Vagina (tissue), 2 donors: Measurements from ENCODE around the gene EEF1A2. TPM values are rescaled to one million over a fixed set of nuclear protein-coding genes. Genes with fewer than 3 reads are reported as not detected.

Experiments used
- DNase-seq, 2 donors: peaks; one replicate each; pipeline ENCODE4 v3.0.0-alpha.2; 2017; ENCODE audit errors: extremely low spot score in 2 of 2
- H3K27ac ChIP-seq: fragments of 200-600 bp; sonication (generic); one replicate; pipeline ENCODE4 v1.5.1; 2019
- H3K27me3 ChIP-seq: fragments of 200-600 bp; sonication (generic); one replicate; pipeline ENCODE4 v1.5.1; 2019
- H3K36me3 ChIP-seq, 2 donors: fragments of 200-600 bp; sonication (generic); one replicate each; pipeline ENCODE4 v1.5.1; 2017 to 2019
- H3K4me1 ChIP-seq: fragments of 200-600 bp; sonication (generic); one replicate; pipeline ENCODE4 v1.5.1; 2019
- H3K4me3 ChIP-seq, 2 donors: fragments of 200-600 bp; sonication (generic); 1 replicate in 1 of 2; 2 replicates in 1 of 2; pipeline ENCODE4 v1.5.1; 2016 to 2019
- H3K9me3 ChIP-seq: fragments of 200-600 bp; sonication (generic); one replicate; pipeline ENCODE4 v1.5.1; 2019
- POLR2A ChIP-seq, 2 donors: fragments of 450-650 bp; IDR thresholded peaks; one replicate each; pipeline ENCODE4 v1.6.1; 2017; ENCODE audit warnings: antibody characterized with exemption in 2 of 2, mild to moderate bottlenecking in 2 of 2, moderate library complexity in 2 of 2
- POLR2AphosphoS5 ChIP-seq, 2 donors: sonication (generic); formaldehyde crosslinking; IDR thresholded peaks; one replicate each; pipeline ENCODE4 v1.9.0; 2017; ENCODE audit warnings: antibody characterized with exemption in 2 of 2, mild to moderate bottlenecking in 2 of 2, low read depth in 1 of 2; ENCODE audit not compliant: insufficient read depth in 1 of 2
- intact Hi-C: fragments of 100-400 bp; cut with DNase I; formaldehyde crosslinking; loops from one replicate; pipeline ENCODE4 v1.15.1; 2023
- total RNA-seq: library from RNA; depleted of rRNA; stranded (reverse); fragments of >200 nt; gene quantifications from one replicate; pipeline ENCODE4 v1.2.3, GENCODE V29; 2016
- TF ChIP-seq, protein P1 (sequence below), 3 experiments: fragments of 450-650 bp in 2 of 3; fragments of 200-600 bp in 1 of 3; sonication (generic) in 1 of 3; IDR thresholded peaks; one replicate each; pipeline ENCODE4 v1.5.1; 2017 to 2019; ENCODE audit warnings: antibody characterized with exemption in 3 of 3, mild to moderate bottlenecking in 2 of 3, moderate library complexity in 2 of 3

EEF1A2 gene
- total RNA-seq, 1 donor from 2014 or later: 9.8 TPM

DNA sequence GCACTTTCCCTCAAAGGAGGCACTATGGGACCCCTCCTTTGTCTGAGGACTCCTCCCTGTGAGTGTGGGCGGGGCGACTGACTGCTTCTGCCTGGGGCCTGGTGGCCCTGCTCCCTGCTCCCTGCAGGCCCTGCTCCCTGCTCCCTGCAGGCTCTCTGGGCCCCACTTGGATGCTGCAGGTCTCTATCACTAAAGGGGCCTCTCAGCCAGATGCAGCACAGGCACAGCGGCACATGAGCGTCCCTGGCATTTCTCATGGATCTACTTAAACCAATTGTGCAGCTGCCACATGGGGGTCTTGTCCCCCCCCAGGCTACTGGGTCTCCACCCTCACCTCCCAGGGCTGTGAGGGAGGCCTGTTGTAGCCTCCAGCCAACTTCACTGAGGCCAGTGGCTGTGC, 7.8 kb downstream of the EEF1A2 start:
- TF ChIP-seq POLR2AphosphoS5 (IDR thresholded peaks at IDR 0.05; ENCODE audit: insufficient read depth in 1 of 2, low read depth in 1 of 2): no peak
- TF ChIP-seq POLR2A (IDR thresholded peaks at IDR 0.05): no peak
- TF ChIP-seq, protein P1, sequence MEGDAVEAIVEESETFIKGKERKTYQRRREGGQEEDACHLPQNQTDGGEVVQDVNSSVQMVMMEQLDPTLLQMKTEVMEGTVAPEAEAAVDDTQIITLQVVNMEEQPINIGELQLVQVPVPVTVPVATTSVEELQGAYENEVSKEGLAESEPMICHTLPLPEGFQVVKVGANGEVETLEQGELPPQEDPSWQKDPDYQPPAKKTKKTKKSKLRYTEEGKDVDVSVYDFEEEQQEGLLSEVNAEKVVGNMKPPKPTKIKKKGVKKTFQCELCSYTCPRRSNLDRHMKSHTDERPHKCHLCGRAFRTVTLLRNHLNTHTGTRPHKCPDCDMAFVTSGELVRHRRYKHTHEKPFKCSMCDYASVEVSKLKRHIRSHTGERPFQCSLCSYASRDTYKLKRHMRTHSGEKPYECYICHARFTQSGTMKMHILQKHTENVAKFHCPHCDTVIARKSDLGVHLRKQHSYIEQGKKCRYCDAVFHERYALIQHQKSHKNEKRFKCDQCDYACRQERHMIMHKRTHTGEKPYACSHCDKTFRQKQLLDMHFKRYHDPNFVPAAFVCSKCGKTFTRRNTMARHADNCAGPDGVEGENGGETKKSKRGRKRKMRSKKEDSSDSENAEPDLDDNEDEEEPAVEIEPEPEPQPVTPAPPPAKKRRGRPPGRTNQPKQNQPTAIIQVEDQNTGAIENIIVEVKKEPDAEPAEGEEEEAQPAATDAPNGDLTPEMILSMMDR (IDR thresholded peaks at IDR 0.05): no peak
- H3K4me1 ChIP-seq: no peaks in the 10 kb centered on the region
- no peak overlapping the region for H3K27ac ChIP-seq
- H3K27me3 ChIP-seq: peaks cover 9% of the 10 kb centered on the region
- H3K9me3 ChIP-seq: no peaks in the 10 kb centered on the region
- H3K36me3 ChIP-seq: no peaks in the 10 kb centered on the region
- intact Hi-C loops: no loop called here
- no peak for DNase-seq
- H3K4me3 ChIP-seq: no peak overlapping the region

DNA sequence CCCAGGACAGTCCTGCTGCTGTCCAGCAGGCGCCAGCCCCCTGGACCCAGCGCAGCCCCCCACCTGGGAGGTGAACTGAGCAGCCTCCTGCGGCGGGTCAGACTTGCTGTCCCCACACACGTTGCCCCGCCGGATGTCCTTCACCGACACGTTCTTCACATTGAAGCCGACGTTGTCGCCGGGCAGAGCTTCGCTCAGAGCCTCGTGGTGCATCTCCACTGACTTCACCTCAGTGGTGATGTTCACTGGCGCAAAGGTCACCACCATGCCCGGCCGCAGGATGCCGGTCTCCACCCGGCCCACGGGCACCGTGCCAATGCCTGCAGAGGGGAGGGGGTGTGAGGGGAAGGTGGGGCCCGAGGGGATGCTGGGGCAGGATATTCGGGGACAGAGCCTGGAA, 8.5 kb downstream of the EEF1A2 start:
- Histone ChIP-seq H3K27me3 (peaks cover 9% of the 10 kb centered on the region), H3K4me1 (no peaks in the 10 kb centered on the region)
- intact Hi-C loops: no loop called here

DNA sequence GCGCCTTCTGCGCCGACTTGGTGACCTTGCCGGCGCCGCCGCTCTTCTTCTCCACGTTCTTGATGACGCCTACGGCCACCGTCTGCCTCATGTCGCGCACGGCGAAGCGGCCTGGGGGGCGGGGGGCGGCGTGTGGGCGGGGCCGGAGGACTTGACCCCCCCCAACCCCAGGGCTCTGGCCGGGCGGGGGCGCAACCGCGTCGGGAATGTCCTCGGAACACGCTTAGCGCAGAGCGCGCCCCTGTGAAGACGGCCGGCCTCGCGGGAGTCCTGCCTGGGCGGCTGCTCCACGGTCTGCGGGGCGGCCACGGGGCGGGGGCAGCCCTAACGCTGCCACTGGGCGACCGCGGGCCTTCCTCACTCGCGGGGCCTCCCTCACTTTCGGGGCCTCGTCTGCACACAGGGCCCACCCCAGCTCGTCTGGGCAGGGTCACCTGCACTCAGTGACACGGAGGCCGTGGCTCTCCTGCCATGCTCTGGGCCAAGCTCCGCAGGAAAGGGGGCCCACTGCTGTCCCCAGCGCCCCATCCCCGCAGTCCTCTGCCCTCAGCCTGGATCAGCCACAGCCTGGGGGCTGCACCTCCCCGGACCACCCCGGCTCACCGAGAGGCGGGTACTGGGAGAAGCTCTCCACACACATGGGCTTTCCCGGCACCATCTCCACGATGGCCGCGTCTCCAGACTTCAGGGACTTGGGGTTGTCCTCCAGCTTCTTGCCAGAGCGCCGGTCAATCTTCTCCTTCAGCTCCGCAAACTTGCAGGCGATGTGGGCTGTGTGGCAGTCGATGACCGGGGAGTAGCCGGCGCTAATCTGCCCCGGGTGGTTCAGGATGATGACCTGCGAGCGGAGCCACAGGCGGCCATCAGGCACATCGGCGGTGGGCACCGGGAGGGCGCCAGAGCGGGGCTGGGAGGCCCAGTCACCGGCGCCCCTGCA, 10.3 kb downstream of the EEF1A2 start:
- Histone ChIP-seq H3K4me3 (no peak overlapping the region), H3K4me1 (no peaks in the 10 kb centered on the region), H3K36me3 (no peaks in the 10 kb centered on the region), H3K9me3 (no peaks in the 10 kb centered on the region), H3K27ac (no peak overlapping the region), H3K27me3 (peaks cover 9% of the 10 kb centered on the region)
- intact Hi-C loops: no loop called here
- DNase-seq: no peak
- no peak for TF ChIP-seq POLR2AphosphoS5 (IDR thresholded peaks at IDR 0.05; ENCODE audit: insufficient read depth in 1 of 2, low read depth in 1 of 2)
- TF ChIP-seq, protein P1 (IDR thresholded peaks at IDR 0.05): no peak

More for the DNA sequence above, 8.5 kb downstream of the EEF1A2 start:
- no peak for DNase-seq
- H3K9me3 ChIP-seq: no peaks in the 10 kb centered on the region
- no peaks in the 10 kb centered on the region for H3K36me3 ChIP-seq
- H3K4me3 ChIP-seq: no peak overlapping the region
- no peak for TF ChIP-seq POLR2A (IDR thresholded peaks at IDR 0.05)
- TF ChIP-seq, protein P1 (IDR thresholded peaks at IDR 0.05): no peak
- TF ChIP-seq POLR2AphosphoS5 (IDR thresholded peaks at IDR 0.05; ENCODE audit: insufficient read depth in 1 of 2, low read depth in 1 of 2): no peak
- no peak overlapping the region for H3K27ac ChIP-seq

DNA sequence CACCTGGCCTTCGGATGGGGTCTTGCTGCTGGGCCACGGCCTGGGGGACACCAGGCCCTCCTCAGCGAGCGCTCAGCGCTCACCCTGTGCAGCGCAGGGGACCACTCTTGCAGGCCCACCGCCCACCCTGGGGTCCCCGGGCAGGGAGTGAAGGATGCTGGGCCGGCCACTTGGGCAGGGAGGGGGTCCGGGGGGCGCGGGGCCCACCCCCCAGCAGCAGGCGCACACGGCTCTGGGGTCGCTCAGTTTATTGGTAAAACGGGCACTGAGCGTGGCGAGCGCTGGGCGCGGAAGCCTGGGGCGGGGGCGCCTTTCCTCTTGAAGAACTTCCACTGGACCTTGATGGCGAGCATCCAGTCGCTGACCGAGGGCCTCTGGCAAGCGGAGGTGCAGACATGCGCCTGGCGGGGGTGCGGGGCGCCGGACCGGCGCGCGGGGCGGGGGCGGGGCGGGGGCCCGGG, 11.1 kb downstream of the EEF1A2 start:
- DNase-seq: no peak
- H3K27me3 ChIP-seq: peaks cover 9% of the 10 kb centered on the region
- H3K4me1 ChIP-seq: no peaks in the 10 kb centered on the region
- no peaks in the 10 kb centered on the region for H3K36me3 ChIP-seq
- intact Hi-C loops: no loop called here
- TF ChIP-seq, protein P1 (IDR thresholded peaks at IDR 0.05): no peak
- TF ChIP-seq POLR2AphosphoS5 (IDR thresholded peaks at IDR 0.05; ENCODE audit: insufficient read depth in 1 of 2, low read depth in 1 of 2) (no peak), POLR2A (IDR thresholded peaks at IDR 0.05) (no peak)
- no peaks in the 10 kb centered on the region for H3K9me3 ChIP-seq
- H3K4me3 ChIP-seq: no peak overlapping the region
- no peak overlapping the region for H3K27ac ChIP-seq
